GM12872 (cell line): ENCODE results near the gene SLC6A19.

Experiments
- TF ChIP-seq, protein P1 (sequence below): IDR thresholded peaks from 3 replicates; pipeline ENCODE4 v1.5.1; 2011; ENCODE audit warnings: low read depth, mild to moderate bottlenecking, low read length, moderate library complexity; ENCODE audit not compliant: insufficient read depth

SLC6A19 gene

DNA sequence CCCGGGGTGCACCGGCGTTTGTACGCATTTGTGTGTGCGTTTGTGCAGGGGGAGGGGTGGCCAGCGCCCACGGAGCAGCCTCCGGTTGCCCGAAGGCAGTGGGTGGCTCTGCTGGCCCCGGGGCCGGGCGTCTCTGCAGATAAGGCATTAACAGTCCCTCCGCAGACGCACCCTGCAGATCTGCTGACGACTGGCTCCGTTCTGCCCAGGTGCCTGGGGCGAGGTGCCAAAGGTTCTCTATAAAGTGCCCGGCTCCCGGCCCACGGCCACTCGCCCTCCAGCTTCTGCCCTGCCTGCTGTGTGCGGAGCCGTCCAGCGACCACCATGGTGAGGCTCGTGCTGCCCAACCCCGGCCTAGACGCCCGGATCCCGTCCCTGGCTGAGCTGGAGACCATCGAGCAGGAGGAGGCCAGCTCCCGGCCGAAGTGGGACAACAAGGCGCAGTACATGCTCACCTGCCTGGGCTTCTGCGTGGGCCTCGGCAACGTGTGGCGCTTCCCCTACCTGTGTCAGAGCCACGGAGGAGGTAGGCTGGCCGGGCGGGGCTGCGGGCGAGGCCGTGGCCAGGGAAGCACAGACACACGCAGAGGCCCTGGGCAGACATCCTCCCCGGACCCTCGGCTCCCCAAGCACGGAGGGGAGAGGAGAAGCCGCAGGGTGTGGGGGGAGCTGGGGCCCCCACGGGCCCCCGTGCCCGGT lies at the start of gene SLC6A19:
TSS of gene SLC6A19 (plus strand) at position 269 of the 699 bp plus-strand sequence. CDS start at position 325, 56 bp downstream.
- TF ChIP-seq, protein P1, sequence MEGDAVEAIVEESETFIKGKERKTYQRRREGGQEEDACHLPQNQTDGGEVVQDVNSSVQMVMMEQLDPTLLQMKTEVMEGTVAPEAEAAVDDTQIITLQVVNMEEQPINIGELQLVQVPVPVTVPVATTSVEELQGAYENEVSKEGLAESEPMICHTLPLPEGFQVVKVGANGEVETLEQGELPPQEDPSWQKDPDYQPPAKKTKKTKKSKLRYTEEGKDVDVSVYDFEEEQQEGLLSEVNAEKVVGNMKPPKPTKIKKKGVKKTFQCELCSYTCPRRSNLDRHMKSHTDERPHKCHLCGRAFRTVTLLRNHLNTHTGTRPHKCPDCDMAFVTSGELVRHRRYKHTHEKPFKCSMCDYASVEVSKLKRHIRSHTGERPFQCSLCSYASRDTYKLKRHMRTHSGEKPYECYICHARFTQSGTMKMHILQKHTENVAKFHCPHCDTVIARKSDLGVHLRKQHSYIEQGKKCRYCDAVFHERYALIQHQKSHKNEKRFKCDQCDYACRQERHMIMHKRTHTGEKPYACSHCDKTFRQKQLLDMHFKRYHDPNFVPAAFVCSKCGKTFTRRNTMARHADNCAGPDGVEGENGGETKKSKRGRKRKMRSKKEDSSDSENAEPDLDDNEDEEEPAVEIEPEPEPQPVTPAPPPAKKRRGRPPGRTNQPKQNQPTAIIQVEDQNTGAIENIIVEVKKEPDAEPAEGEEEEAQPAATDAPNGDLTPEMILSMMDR: no peak

DNA sequence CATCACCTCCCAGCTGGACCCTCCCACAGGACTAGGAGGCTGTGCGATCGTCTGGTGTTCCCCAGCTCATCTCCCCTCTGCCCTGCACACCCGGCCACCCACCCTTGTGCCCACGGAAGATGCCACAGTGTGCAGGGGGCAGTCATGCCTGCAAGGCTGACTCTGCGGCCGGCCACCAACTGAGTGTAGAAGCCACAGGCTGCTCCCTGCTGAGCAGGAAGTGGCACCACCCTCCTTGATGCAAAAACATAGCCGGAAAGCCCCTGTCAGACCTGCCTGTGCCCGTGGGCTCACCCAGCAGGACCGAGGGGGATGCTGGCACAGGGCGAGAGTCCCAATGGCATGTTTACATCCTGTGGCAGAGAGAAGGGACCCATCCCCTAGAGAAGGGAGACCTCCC lies 49.2 kb upstream of the SLC6A19 start:
- TF ChIP-seq, protein P1: no peak

DNA sequence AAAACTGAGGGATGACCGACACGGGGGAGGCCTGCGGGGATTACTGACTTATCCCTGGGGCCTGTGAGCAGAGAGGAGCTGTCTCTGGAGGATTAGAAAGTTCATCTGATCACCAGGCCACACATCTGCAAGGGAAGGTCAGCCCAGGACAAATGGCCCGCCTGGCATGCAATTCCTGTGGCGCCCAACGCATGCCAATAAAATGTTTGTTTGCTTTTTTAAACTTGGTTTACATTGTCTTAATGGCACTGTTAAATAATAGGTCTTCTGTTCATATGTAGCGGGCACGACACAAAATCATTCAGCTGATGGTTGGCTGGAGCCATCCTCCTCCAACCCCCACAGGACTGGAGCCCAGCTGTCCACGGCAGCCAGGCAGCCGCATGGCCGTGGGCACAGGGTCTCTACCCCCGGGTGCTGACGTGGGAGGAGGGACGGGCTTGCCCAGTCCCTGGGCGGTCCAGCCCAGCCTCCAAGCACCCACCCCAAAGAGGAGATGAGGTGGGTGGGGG lies 48.6 kb upstream of the SLC6A19 start:
- TF ChIP-seq, protein P1: no peak

DNA sequence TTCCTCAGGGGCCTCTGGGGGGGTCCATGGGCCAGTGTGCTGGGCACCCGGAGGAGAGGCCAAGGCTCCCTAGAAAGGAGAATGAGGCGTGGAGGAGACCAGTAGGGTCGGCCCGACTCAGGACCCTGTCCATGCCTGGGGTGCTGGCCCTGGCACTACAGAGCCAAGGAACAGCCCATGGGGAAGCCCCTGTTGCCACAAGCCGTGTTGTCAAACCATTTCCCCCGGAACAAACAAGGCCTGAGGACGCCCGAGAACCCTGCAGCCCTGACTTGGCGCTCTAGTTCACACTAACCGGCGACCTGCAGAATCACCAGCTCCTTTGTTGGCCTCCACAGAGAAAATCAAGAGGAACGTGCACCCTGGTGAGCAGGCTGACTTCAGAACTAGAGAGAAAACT lies 48.0 kb upstream of the SLC6A19 start:
- TF ChIP-seq, protein P1: no peak

DNA sequence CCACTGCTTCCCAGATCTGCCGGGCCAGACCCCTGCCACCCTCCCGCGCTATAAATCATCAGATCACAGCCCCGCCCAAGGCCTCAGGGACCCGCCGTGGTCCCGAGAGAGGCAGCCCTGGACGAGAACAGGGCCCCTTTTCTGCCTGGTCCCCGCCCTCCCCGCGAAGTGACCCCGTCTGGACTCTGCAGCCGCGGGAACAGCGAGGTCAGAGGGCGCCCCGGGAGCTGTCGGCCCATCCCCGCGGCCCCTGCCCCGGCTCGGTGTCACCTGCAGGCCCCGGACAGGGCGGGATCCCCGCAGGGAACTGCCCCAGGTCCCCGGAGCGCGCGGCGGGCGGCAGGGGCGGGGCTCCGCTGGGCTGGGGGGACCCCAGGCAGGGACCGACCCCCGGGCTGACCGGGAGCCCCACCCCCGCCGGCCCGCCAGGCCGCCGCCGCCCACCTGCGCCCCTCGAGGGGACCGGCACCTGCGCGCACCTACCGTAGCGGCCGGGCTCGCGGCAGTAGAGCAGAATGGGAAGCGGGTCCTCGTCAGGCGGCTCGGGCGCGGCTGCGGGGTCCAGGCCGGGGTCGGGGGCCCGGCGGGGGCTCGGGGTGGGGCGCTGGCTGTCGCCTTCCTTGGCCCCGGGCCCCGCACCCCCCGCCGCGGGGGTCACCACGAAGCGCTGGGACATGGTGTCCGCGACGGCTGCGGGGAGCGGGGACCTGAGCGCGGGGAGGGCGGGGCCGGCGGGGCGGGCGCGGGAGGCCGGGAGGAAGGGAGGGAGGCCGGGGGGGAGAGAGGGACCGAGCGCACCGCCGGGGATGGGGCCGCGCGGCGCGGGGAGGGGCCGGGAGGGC lies 46.0 kb upstream of the SLC6A19 start:
- TF ChIP-seq, protein P1: no peak

DNA sequence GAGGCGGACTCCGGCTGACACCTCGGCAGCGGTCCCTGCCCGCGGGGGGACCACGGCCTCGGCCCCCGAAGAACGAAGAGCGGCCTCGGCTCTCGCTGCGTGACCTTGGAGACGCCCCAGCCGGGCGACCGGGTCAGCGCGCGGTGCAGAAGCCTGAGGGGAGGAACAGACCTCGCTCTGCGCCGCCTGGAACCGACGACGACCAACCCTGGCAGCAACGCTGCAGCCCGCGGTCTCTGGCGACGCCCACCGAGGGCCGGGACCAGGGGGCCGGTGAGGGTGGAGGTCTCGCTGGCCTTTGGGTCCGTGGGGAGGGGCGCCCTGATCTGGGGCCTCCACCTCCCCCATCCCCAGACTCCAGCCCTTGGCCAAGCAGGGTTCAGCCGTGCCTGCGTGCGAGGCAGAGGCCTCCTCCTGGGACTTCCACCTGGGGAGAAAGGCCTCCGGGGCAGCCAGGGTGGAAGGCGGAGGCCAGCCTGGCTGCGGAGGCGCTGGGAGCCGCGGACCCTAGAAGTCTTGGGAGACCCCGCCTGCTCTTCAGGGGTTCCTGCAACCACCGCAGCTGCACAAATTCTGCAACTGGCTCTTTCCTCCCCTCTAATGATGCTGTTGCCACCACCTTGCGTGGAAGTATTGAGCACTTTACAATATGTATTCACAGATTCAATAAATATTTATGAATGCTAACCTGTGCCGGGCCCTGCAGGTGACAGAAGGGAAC lies 45.2 kb upstream of the SLC6A19 start:
- TF ChIP-seq, protein P1: no peak
